B cell (primary cell): ENCODE results near the gene BPIFA3.

ENCODE experiments used
- CTCF ChIP-seq: fragments of 200-600 bp; IDR thresholded peaks from one replicate; pipeline ENCODE4 v1.8.0; 2022; ENCODE audit warnings: antibody characterized with exemption, mild to moderate bottlenecking
- EZH2 ChIP-seq: IDR thresholded peaks from 2 replicates; pipeline ENCODE4 v1.6.1; 2012; ENCODE audit warnings: borderline replicate concordance, low read depth, mild to moderate bottlenecking, moderate library complexity, low read length; ENCODE audit not compliant: insufficient read depth, poor library complexity, severe bottlenecking

GRCh38 chr20:33239418-33239817 lies 22.3 kb downstream of the BPIFA3 start:
- TF ChIP-seq CTCF = no peak
- no peak for TF ChIP-seq EZH2
